IMR-90 (cell line): ENCODE data around the gene GRIA4. TPM values are rescaled to one million over a fixed set of nuclear protein-coding genes. Genes with fewer than 3 reads are reported as not detected.
"Not testable (repeated sequence)": the region's sequence is repeated elsewhere in the genome, so short reads cannot be mapped to it uniquely, and the experiment has no call there.

Experiments used
- ATAC-seq: fragments of 200-7000 bp; cut with Tn5 transposase; 2 replicates; pipeline ENCODE4 v1.9.1; 2020; ENCODE audit warnings: low read depth, mild to moderate bottlenecking, moderate library complexity
- BruUV-seq: library from RNA; stranded (reverse); fragments of 400-500 nt; replicated peaks from 2 replicates; lab custom pipeline; 2021; lab: Mats Ljungman, UMichigan
- CTCF ChIA-PET: fragments of 300-600 bp; formaldehyde crosslinking; extraction: SDS; loops from one replicate; lab custom pipeline; 2021; ENCODE audit warnings: antibody characterized with exemption; lab: Yijun Ruan, JAX
- POLR2A ChIA-PET: fragments of 300-600 bp; sonication (Branson Sonifier 250); formaldehyde crosslinking; loops from one replicate; lab custom pipeline; 2022; ENCODE audit warnings: antibody characterized with exemption; ENCODE audit not compliant: unreplicated experiment; lab: Charles Lee
- DNase-seq: peaks from one replicate; pipeline ENCODE4 v3.0.0; 2013
- H2AFZ ChIP-seq: replicated peaks from 2 replicates; pipeline ENCODE3; 2013; ENCODE audit warnings: low read length, mild to moderate bottlenecking; ENCODE audit not compliant: poor library complexity
- H2AK5ac ChIP-seq: 2 replicates; pipeline ENCODE4 v1.6.1; 2013; ENCODE audit warnings: low read depth, low read length, inconsistent platforms
- H2AK9ac ChIP-seq: replicated peaks from 2 replicates; pipeline ENCODE3; 2013; ENCODE audit warnings: mild to moderate bottlenecking, low read depth, low read length, moderate library complexity; ENCODE audit not compliant: poor library complexity
- H2BK120ac ChIP-seq: 2 replicates; pipeline ENCODE4 v1.6.1; 2013; ENCODE audit warnings: low read depth, low read length, inconsistent platforms
- H2BK15ac ChIP-seq: 3 replicates; pipeline ENCODE4 v1.6.1; 2013; ENCODE audit warnings: low read depth, low read length, inconsistent platforms
- H2BK20ac ChIP-seq: 2 replicates; pipeline ENCODE4 v1.6.1; 2013; ENCODE audit warnings: low read depth, mild to moderate bottlenecking, inconsistent platforms, low read length, moderate library complexity
- H2BK5ac ChIP-seq: 2 replicates; pipeline ENCODE4 v1.6.1; 2013; ENCODE audit warnings: mild to moderate bottlenecking, low read depth, low read length, inconsistent platforms; ENCODE audit not compliant: poor library complexity, severe bottlenecking
- H3K14ac ChIP-seq: replicated peaks from 2 replicates; pipeline ENCODE4 v1.6.1; 2013; ENCODE audit warnings: low read depth, low read length, inconsistent platforms
- H3K18ac ChIP-seq: 2 replicates; pipeline ENCODE4 v1.6.1; 2013; ENCODE audit warnings: low read depth, low read length, control low read depth
- H3K23ac ChIP-seq: 2 replicates; pipeline ENCODE4 v1.6.1; 2013; ENCODE audit warnings: low read depth, low read length, inconsistent platforms
- H3K27ac ChIP-seq: 2 replicates; pipeline ENCODE4 v1.5.1; 2013; ENCODE audit warnings: mild to moderate bottlenecking, control low read depth, low read length; ENCODE audit not compliant: insufficient read depth
- H3K27me3 ChIP-seq: 2 replicates; pipeline ENCODE4 v1.6.1; 2013; ENCODE audit warnings: low read length; ENCODE audit not compliant: control insufficient read depth, insufficient read depth
- H3K36me3 ChIP-seq: 2 replicates; pipeline ENCODE4 v1.6.1; 2013; ENCODE audit warnings: low read length, mixed read lengths; ENCODE audit not compliant: control insufficient read depth, insufficient read depth
- H3K4ac ChIP-seq: 2 replicates; pipeline ENCODE4 v1.6.1; 2013; ENCODE audit warnings: low read depth, low read length, inconsistent platforms
- H3K4me1 ChIP-seq: 2 replicates; pipeline ENCODE4 v1.6.1; 2013; ENCODE audit warnings: low read length, mixed read lengths; ENCODE audit not compliant: control insufficient read depth, insufficient read depth
- H3K4me2 ChIP-seq: 2 replicates; pipeline ENCODE4 v1.6.1; 2013; ENCODE audit warnings: low read depth, mild to moderate bottlenecking, control low read depth, low read length, moderate library complexity
- H3K4me3 ChIP-seq: 2 replicates; pipeline ENCODE4 v1.5.1; 2013; ENCODE audit warnings: low read depth, mild to moderate bottlenecking, control low read depth, low read length, moderate library complexity; ENCODE audit not compliant: insufficient read depth
- H3K56ac ChIP-seq: 2 replicates; pipeline ENCODE4 v1.6.1; 2013; ENCODE audit warnings: low read length, inconsistent platforms; ENCODE audit not compliant: insufficient read depth; ENCODE audit errors: extremely low read depth
- H3K79me1 ChIP-seq, 2 experiments: 2 replicates each; pipeline ENCODE4 v1.6.1; 2013; ENCODE audit warnings: low read length in 2 of 2, inconsistent platforms in 1 of 2, low read depth in 1 of 2
- H3K9ac ChIP-seq: 2 replicates; pipeline ENCODE4 v1.6.1; 2013; ENCODE audit warnings: low read depth, low read length, control low read depth
- H3K9me1 ChIP-seq: 2 replicates; pipeline ENCODE4 v1.6.1; 2013; ENCODE audit warnings: low read length, inconsistent platforms; ENCODE audit not compliant: insufficient read depth
- H3K9me3 ChIP-seq: 2 replicates; pipeline ENCODE4 v1.6.1; 2013; ENCODE audit warnings: low read length; ENCODE audit not compliant: control insufficient read depth, insufficient read depth
- H4K20me1 ChIP-seq: 2 replicates; pipeline ENCODE4 v1.6.1; 2013; ENCODE audit warnings: low read length, inconsistent platforms; ENCODE audit not compliant: insufficient read depth
- H4K5ac ChIP-seq: 2 replicates; pipeline ENCODE4 v1.6.1; 2013; ENCODE audit warnings: mild to moderate bottlenecking, low read depth, low read length, control low read depth
- H4K8ac ChIP-seq, 2 experiments: 2 replicates each; pipeline ENCODE4 v1.6.1; 2013; ENCODE audit warnings: low read depth in 2 of 2, low read length in 2 of 2, control low read depth in 1 of 2, inconsistent platforms in 1 of 2
- H4K91ac ChIP-seq: 2 replicates; pipeline ENCODE4 v1.6.1; 2013; ENCODE audit warnings: low read depth, low read length, inconsistent platforms; ENCODE audit not compliant: insufficient read depth
- WGBS, 2 experiments: methylation state at CpG; one replicate each; pipeline versions ENCODE4 v1.1.5 to v1.1.7; 2013; ENCODE audit warnings: missing lambda C conversion rate in 2 of 2; ENCODE audit not compliant: insufficient read length in 1 of 2; ENCODE audit errors: extremely low coverage in 2 of 2; 5-methylcytosine and 5-hydroxymethylcytosine counted together
- dilution Hi-C: fragments of 300-500 bp; cut with HindIII; formaldehyde crosslinking; loops from one replicate; pipeline ENCODE4 v1.14.3; 2018; ENCODE audit warnings: low sequenced_read_pairs; ENCODE audit not compliant: unreplicated experiment
- in situ Hi-C: fragments of 300-500 bp; cut with MboI; formaldehyde crosslinking; loops from 3 replicates; pipeline ENCODE4 v1.14.3; 2019; ENCODE audit warnings: low sequenced_read_pairs, inconsistent platforms, mixed read lengths
- intact Hi-C: fragments of 100-400 bp; cut with micrococcal nuclease; formaldehyde crosslinking; loops from 2 replicates; pipeline ENCODE4 v1.10.0; 2022
- polyA plus RNA-seq, 3 experiments: library from polyadenylated mRNA; depleted of rRNA; stranded (reverse); fragments of >200 nt; gene quantifications; 2 replicates each; pipeline ENCODE4 v1.2.3, GENCODE V29; 2012; ENCODE audit warnings: low replicate concordance in 1 of 3
- total RNA-seq: library from RNA; depleted of rRNA; stranded (reverse); fragments of >200 nt; gene quantifications from 2 replicates; pipeline ENCODE4 v1.2.3, GENCODE V29; 2012

Gene GRIA4
- total and polyA plus RNA-seq, 2 of the 4 experiments (the other 2 are of a cell fraction) = 0.36 to 1.0 TPM

- H3K27me3 ChIP-seq, H2BK5ac ChIP-seq, H3K14ac ChIP-seq, H2BK15ac ChIP-seq, H3K23ac ChIP-seq, dilution Hi-C loops, CTCF ChIA-PET, intact Hi-C loops, H4K20me1 ChIP-seq, H3K9me1 ChIP-seq, BruUV-seq, H4K91ac ChIP-seq, H2AK9ac ChIP-seq, H4K8ac ChIP-seq, H2AK5ac ChIP-seq, DNase-seq, H3K18ac ChIP-seq, H2AFZ ChIP-seq, H3K36me3 ChIP-seq, H2BK20ac ChIP-seq, H3K4me1 ChIP-seq, H3K4me3 ChIP-seq, H3K56ac ChIP-seq, H4K5ac ChIP-seq, H3K4ac ChIP-seq, H3K79me1 ChIP-seq, ATAC-seq, H2BK120ac ChIP-seq, in situ Hi-C loops, H3K4me2 ChIP-seq, H3K9ac ChIP-seq, POLR2A ChIA-PET, H3K27ac ChIP-seq, H3K9me3 ChIP-seq: not testable (repeated sequence)
- WGBS, 2 experiments = no CpG with 5 or more reads among the region's 5 CpGs
These were observed 269.1 kb downstream of the GRIA4 start for GRCh38 chr11:105878927-105879326.
